HPDE6-E6E7 (cell line): ENCODE results near the gene FDX2.
A peak's percentile ranks its signal among the peaks of the same experiment; 100 is the strongest.

Experiments used
- DNase-seq: peaks from one replicate; pipeline ENCODE4 v3.0.0; 2011; ENCODE audit warnings: missing footprints; ENCODE audit errors: extremely low spot score

FDX2 gene

DNA sequence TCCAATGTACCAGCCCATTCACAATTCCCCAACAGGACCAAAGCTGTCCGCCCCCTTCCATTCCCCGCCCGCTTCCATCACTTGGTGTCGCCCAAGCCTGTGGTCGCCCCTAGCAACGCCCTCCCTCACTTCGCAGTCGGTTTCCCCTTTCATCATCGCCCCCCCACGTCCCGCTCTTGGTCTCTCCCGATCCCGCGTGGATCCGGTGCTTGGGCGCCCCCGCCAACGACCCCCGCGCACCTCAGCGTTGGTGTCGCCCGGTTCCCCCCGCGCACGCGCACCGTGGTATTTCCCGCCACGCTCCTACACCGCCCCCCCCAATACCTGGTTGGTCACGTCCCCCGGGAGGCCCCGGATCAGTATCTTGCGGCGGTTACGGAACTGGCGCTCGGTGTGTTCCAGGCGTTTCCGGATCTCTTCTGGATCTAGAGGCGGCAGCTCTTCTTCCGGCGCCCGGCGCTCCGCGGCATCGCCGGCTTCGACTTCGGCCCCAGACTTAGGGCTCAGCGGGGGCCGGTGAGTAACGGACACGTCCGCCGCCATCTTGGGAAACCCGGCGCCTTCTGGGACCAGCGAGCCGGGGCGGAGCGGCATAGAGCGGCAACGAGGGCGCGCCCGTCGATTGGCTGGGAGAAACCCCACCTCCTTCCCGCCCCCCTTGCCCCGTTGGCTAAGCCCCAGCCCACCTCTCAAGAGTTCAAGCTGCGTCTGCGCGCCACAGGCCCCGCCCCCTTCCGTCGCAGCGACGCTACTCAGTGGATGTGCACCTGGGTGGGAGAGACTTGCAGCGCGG is 17.3 kb upstream of the FDX2 start, which contains the start of gene RAVER1:
Gene RAVER1, minus strand, starts transcription at position 565 of the 793 bp plus-strand sequence. Its CDS starts 22 bp downstream, at position 543.
- DNase-seq: peak; percentile 98

DNA sequence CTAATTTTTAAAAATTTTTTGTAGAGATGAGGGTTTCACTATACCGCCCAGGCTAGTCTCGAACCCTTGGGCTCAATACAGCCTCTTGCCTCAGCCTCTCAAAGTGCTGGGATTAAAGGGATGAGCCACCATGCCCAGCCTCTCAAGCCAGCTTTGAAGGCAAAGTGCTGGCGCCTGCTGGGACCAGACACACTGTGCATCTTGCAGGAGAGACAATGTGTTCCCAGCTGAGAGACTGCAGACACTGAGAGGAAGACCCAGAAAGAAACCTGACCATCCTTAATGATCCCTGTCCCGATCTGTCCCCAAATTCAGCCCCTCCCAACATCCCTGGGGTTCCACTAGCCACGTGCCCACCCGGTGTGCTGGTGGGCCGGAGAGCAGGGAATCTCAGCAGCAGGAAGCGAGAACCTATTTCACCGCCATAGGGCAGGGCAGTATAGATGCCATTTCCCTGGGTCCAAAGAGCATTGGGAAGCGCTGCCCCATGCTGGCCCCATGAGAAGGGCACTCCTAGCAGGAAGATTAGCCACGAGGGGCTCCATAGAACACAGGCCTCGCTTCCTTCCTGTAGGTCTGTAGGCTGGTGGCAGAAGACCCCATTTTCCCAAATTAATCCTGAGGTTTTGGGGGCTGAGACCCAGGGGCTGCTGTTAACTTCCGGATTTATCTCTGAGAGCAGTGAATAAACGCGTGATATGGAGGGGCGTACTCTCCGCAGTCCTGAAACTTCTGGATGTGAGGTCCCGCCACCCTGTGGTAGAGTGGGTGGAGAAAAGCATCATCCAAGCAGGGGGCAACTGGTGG is 16.5 kb upstream of the FDX2 start:
- no peak for DNase-seq

DNA sequence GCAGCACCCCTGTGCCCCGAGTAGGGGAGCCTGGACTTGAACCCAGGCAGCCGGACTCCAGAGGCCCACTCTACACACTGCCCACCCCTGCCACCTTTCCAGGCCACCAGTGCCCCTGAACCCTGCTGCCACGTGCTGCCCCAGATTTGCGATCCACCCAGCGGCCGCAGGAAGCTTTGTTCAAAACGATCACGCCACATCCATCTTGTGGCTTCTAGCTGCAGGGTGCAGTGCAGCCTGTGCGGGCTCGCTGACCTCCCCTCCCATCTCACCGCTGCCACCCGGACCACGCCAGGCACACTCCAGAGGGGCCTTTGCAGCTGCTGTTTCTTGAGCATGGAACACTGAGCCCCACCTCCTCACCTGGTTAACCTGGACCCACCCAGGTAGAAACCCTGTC is 13.7 kb upstream of the FDX2 start:
- DNase-seq: no peak

DNA sequence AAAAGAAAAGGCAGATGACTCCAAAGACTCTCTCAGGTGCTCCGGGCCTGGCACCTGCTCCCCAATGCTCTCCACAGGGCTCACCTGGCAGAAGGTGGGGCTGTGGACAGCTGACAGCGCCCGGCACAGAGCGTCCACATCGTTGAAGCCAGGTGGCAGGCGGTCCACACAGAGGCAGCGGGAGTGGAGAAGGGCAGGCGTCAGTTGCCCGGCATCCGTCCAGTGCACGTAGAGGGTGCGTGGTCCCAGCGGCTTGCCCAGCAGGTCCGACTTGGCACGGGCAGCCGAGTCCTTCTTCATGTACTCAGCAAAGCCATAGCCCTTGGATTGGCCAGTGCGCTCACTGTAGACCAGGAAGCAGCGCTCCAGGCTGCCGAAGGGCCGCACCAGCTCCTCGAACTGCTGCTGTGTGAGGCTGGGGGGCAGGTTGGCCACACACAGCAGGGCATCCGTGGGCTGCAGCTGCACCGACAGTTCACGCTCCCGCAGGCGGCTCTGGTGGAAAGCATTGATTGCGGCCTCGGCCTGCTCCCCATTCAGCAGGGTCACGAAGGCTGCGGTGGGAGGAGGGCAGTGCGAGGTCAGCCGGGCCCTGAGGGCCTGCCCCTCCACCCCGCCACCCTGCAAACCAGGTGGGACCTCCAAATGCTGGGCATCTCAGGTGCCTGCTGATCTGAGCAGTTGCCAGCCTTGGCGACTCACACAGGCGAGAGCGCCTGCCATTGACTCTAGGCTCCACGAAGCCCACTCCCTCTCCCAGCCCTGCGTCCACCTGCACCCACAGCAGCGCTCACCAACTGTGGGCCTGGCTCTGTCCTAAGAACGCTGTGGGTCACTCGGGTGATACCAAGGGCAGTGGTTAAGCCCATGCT is 13.0 kb upstream of the FDX2 start:
- no peak for DNase-seq

DNA sequence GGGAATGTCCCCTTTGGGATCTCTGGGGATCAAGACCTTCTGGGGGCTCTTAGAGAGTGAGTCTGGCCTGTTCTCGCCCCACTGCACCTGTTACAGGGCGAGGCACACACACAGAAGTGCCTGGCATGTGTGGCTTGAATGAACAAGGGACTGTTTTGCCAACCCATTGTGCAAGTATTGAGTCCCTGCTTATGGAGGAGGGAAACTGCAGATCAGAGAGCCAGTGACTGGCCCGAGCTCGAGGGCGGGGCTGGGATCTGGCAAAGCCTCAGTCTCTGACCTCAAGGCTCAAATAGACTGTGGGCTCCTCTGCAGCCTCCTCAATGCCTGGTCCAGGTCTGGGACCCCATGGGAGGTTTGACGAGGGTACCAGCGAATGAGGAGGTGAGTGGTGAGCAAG is 12.0 kb upstream of the FDX2 start:
- no peak for DNase-seq

DNA sequence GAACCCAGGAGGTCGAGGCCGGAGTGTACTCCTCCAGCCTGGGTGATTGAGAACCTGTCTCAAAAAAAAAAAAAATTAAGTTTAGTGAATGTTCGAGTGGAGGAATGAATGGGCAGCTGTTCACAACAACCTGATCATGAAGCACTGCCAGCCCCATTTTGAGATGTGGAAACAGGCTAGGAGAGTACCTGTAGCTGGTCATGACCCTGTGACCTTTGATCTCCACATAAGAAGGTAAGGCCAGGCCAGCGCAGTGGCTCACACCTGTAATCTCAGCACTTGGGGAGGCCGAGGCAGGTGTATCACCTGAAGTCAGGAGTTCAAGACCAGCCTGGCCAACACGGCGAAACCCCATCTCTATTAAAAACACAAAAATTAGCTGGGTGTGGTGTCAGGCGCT is 9.9 kb upstream of the FDX2 start:
- DNase-seq: no peak

DNA sequence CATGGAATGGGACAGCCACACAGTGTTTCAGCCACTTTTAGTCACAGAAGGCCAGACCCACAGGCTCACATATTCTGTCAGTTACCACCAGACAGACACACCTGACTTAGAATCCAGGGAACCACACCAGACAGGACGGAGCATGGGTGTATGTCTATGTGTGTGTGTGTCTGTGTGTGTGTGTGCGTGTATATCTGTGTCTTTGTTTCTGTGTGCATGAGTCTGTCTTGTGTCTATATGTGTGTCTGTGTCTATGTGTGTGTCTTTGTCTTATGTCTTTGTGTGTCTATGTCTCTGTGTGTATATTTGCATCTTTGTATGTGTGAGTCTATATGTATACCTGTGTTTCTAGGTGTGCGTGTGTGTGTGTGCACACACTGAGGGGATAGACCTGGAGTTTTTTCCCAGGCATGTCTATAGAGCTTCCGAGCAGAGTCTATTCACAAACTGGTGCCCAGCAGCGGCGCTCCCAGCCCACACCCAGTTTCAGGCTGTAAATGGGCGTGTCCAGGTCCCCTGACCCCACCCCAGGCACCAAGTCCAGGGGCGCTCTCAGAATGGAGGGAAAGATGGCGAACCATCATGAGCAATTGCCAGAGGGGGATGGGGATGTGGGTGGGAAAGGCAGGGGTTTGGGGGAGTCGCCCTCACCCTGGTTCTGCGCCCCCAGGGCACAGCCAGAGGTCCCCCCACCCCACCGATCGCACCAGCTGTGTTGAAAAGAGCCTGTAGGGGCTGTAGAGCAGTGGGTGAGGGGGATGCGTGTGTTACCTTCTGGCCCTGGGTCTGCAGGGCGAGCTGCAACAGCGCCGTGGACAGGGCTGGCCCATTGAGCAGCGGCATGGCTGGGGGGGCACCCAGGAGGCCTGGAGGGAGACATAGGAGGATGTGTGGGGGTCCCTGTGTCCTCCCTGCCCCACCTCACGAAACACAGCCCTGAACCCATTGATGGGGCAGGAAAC is 6.3 kb upstream of the FDX2 start:
- no peak for DNase-seq

DNA sequence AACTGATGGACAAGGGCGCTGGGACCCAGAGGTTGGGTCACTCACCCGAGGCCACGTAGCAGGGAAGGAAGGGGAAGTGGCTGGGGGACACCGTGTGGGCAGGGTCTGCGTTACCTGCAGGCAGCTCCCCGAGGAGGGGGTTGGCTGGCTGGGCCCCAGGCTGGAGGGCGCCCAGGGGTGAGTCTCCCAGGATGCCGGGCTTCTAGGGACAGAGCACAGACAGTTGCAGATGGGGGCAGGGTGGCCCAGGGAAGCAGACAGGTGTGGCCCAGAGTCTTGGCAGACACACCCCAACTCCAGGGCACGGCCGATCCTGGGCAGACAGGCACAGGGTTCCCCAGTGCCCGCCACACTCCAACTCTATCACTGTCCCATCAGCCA is 5.6 kb upstream of the FDX2 start:
- DNase-seq: no peak

DNA sequence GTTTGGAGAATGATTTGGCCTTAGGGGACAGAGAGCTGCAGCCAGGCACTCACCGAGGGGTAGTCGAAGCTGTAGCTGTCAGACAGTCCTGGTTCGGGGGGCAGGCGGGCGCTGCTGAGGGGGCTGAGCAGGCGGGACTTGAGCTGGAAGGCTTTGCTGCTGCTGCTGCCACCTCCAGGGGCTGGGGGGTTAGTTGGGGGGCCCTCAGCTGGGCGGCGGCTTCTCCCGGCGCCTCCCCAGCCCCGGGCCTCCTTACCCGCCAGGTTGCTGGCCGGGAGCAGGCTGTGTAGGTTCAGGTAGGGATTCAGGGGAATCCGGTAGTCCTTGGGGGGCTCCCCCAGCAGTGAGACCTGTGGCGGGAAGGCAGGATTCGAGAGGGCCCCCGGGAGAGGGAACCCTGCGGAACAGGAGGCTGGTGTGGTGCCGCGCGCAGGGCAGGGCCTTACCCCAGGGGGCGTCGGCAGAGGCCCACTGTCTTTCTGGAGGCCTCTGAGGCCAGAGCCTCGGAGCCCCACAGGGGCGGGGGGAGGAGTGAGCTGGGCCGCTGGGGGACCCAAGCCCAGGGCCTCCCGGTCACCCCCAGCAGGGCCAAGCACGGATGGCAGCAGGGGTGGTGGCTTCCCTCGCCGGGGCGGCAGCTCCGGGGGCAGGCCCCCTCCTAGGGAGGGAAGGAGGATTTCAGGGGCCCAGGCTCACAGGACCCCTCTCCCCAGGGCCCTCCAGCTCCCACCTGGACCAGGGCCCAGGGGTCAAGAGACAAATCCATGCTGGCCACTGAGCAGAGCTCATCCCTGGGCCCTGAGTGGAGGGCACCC is 5.0 kb upstream of the FDX2 start:
- no peak for DNase-seq

DNA sequence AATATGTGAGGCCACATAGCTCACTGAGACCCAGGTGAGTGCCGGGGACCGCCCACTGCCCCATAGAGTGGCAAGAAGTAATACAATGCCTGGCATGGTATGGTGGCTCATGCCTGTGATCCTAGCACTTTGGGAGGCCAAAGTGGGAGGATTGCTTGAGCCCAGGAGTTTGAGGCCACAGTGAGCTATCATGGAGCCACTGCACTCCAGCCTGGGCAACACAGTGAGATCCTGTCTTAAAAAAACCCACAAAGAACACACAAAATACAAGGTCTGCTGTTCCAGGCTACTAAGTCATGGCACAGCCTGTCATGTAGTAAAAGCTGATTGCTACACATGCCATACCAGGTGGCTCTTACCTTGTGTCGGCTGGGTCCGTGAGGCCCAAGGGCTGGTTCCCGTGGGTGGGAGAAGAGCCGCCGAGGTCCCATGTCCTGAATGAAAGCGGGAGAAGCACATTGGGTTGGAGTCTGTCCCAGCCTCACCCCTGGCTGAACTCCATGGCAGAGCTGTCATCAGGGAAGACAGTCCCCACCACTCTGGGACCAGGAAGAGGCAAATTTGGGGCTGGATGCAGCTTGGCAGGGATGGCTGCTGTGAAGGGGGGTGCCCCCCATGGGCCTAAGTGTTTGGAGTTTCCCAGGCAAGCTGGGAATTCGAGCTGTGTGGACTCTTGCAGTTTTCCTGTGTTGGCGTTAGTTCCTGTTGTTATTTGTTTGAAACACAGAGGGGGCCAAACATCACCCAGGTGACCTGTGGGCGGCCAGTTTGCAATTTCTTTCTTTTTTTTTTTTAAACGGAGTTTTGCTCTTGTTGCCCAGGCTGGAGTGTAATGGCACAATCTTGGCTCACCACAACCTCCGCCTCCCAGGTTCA is 3.2 kb upstream of the FDX2 start:
- no peak for DNase-seq

DNA sequence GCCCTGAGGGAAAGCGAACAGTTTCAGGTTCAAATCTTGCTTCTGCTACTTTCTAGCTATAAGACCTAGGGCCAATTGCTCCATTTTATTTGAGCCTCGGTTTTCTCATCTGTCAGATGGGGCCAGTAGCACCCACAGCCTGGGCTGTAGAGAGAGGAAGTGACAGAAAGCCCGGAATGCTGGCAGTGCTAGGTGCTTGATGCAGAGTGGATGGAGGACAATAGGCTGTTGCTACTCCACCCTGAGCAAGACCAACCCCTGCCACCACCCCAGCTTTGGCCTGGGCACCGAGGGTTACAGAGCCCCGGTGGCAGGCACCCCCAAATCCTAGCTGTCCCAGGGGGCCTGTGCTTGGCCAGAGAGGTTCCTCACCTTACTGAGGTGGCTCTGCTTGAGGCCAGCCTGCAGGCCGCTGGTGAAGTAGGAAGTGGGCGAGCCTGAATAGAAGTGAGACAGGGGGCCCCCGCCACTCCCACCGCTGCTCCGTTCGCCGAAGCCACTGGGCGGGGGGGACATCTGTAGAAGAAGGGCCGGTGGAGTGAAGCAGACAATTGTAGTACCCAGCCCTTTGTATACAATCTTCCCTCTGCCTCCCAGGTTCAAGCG is 2.1 kb upstream of the FDX2 start:
- no peak for DNase-seq

DNA sequence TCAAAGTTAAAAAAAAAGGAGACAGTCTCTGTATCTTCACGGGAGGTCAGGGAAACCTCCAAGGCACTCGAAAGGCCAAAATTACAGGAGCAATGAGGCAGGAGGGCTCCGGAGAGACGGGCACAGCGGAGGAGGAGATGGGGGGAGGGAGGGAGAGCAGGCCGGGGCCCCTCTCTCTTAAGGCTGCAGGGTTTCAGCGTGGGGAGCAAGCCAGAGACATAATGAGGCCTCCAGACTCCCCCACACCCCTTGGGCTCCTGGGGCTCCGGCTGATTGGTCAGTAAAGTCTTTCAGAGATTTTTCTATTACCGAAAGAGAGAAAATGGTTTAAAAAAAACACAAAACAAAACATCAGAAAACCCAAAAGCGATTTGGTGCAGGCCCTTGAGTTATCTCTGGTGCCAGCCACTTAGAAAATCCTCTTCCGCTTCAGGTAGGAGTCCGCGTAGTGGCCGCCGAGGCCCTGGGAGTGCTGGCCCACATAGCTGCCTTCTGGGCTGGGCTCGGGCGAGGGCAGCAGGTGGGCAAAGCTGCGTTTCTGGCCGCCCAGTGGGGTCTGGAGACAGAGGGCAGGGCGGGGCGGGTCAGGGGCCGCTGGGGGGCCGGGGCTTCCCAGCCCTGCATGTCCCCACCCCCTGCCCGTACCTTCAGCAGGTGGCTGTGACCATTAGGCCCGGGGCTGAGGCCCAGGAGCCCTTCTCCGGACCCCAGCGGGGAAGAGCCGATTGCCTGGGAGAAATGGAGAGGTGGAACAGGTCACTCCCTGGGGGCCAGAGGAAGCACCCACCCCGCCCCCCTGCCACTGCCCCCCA is 1.4 kb upstream of the FDX2 start:
- no peak for DNase-seq

DNA sequence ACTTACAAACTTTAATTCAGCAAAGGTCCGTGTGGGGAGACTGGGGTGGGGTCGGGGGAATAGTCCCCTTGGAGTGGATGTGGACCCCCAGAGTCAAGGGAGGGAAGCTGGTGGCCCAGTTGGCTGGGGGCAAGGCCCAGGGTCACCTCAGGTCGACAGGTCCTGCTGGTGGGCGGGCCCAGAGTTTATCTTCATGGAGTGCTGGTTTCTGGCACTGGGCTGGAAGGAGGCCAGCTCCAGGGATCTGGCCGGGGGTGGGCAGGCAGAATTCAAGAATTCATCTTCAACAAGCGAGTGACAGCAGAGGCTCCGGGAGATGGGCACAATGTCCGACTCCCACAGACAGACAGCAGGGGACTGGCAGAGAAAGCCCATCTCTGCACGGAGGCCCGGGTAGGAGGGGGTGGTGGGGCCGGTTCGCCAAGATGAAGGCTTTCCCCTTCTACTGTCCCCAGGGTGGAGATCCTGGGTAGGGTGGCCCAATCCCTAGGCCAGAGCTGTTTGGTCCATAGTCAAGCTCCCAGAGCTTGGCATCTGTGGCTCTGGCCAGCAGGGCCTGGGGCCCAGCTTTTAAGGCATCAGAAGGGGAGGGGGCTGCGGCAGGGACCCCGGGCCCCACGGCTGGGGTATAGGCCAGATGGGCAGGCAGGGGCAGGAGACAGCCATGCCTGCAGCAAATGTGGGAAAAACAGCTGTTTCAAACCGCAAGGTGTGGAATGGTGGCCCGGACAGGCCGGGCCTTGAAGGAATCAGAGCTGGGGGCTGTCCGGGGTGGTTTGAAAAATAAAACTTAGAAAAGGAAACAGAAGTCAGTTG is 622 bp upstream of the FDX2 start:
- no peak for DNase-seq

DNA sequence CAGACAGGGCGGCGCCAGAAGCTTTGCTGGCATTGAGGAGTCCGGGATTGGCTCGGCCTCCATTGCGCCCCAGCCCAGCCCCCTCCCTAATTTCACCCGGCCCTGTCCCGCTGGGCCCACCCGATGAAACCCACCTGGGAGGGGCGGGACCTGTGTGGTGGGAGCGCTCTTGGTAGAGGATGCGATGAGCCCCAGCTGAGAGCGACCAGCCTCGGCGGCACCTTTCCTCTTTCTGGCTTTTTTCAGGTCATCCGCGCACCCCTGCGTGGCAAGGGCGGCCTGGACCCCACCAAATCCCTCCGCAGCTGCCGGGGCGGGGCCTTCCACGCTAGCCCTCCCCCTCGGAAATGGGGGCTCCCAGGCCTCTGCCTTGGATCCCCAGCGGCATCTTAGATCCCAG is 6.4 kb downstream of the FDX2 start, which contains the start of gene ZGLP1:
Gene ZGLP1, minus strand, starts transcription at position 393 of the 400 bp plus-strand sequence.
- no peak for DNase-seq

DNA sequence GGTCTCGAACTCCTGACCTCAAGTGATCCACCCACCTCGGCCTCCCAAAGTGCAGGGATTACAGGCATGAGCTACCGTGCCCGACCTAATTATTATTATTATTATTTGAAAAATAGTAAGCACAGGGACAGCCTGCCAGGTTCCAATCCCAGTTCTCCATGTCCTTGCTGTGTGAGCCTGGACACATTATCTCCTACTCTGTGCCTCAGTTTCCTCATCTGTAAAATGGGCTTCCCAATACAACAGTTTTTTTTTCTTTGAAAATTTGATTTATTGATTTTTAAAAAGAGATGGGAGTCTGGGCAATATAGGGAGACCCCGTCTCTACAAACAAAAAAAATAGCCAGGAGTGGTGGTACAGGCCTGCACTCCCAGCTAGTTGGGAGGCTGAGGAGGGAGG is 9.5 kb downstream of the FDX2 start:
- DNase-seq: no peak

DNA sequence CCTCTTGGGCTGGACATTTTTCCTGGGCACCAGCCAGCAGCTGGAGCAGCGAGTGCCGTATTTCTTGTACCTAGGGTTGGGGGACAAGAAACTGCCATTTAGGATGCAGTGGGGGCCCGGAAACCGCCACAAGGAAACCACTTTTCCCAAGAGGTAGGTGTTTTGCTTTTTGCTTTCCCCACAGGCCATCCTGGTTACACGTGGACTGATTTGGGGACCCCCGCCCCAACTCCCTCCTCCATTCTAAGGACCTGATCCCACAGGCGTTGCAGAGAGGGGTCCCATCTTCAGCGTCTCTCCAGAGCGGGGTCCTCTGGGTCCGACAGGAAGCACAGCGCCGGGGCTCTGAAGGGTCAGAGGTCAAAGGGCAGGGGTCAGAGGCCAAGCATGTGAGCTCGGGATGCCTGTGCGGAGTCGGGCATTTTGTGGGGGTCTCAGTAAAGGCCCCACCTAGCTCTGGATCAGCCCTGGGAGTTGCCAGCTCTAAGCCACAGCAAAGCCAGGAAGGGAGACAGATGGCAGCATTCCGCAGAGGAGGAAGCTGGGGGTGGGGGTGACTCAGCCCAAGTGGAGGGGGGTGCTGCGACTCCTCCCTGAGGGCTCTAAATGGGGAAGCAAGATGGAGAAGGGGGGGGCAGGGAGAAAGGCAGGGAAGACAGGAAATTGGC is 10.5 kb downstream of the FDX2 start:
- no peak for DNase-seq
